HG03025 (cell line): ENCODE data around the gene GPN2.
"Not testable (repeated sequence)": the region's sequence is repeated elsewhere in the genome, so short reads cannot be mapped to it uniquely, and the experiment has no call there.

Source experiments
- ATAC-seq: cut with Tn5 transposase; IDR thresholded peaks from one replicate; pipeline ENCODE4 v1.9.1; 2021; ENCODE audit warnings: mild to moderate bottlenecking, moderate library complexity; ENCODE audit not compliant: unreplicated experiment, low FRiP score

Gene GPN2

GRCh38 chr1:26907071-26907917 lies 17.2 kb upstream of the GPN2 start:
- no peak for ATAC-seq

DNA sequence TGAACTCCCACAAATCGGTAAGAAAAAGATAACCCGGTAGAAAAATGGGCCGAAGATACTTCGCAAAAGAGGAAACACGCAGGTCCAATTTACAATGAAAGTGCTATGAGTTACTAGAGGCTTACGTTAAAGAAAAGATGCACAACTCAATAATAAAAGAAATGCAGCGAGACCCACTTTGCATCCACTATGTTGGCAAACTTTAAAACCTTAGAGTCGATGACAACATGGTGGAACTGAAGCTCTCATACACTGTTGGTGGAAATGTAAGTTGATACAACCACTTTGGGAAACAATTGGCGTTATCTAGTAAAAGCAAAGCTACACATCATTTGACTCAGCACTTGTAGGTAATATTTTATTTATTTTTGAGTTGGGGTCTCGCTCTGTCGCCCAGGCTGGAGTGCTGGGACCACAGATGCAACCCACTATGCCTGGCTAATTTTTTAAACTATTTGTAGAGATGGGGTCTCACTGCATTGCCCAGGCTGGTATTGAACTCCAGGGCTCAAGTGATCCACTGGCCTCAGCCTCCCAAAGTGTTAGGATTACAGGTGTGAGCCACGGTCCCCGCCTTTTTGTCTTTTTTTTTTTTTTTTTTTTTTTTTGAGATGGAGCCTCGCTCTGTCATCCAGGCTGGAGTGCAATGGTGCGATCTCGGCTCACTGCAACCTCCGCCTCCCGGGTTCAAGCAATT lies 10.9 kb upstream of the GPN2 start:
- ATAC-seq: no peak

DNA sequence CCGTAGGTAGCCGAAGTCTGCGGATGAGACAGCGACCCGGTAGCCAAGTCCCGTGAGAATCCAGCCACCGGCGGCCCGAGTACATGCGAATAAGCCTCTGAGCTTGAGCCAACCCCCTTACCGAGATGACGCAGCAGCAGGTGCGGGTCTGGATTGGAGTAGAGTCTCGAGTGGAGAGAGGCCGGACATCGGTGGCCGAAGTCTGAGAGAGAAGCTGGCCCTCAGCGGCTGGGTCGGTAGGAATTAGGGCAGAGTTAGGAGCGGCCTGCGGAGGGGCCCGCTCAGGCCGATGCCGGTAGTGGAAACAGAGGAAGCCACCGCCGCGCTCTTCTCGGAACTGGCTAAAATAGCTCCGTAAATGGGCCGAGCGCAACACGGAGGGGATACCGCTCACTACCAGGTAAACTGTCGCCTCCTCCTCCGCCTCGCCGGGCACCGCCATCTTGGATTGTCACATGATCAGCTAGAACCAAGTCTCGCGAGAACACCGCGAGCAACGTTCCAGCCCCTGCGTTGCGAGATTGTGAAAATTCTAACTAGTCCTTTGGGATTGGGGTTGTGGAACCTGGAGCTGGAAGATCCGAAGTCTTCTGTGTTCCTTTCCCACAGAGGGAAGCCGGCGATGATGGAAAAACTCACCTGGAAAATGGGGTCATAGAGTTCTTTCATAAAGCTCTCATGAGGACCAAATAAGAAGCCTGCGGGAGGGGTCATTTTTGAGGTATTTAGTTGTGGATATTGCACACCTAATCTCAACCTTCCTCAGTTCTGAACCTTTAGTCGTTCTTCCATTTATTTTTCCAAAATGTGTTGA lies 10.1 kb upstream of the GPN2 start, which contains the start of gene GPATCH3:
GPATCH3 (minus strand) TSS at position 467 of the 814 bp plus-strand sequence; CDS start at position 442, 25 bp downstream.
- ATAC-seq: no peak

DNA sequence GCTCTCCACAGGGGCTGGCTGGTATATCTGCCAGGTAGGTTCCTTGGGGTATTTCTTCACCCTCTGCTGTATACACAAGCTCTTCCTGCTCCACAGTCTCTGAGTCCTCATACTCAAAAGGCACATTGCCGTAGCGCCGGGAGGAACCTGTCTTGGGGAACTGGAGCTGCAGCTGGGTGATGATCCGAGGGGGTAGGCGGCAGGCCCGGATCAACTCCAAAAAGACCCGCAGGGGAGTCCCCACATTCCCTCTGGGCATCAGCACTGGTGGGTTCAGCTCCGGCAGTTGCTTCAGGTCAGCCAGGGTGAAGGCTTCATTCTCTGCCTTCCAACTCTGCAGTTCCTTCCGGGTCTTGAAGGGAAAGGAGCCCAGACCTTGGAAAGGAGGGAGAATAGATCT lies 7.3 kb upstream of the GPN2 start:
- ATAC-seq: no peak

- ATAC-seq: no peak
Measured at GRCh38 chr1:26894263-26894662, 4.2 kb upstream of the GPN2 start.

GRCh38 chr1:26890467-26890796 lies 349 bp upstream of the GPN2 start:
- ATAC-seq: peak; percentile 10

DNA sequence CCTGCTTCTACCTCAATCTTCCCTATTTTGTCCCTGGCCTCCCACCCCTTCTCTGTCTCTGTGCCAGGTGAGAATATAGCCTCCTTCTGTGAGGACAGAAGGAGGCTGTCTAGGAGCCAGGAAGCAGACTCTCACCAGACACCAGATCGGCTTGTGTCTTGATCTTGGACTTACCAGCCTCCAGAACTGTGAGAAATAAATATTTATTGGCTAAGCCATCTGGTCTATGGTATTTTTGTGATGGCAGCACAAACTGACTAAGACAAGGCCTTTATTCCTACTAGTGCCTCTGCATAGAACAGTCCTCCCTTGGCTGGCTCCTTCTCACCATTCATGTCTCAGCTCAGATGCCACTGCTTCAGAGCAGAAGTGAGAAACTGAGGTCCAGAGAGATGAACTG lies 1.9 kb downstream of the GPN2 start:
- no peak for ATAC-seq

- ATAC-seq: no peak
Measured at GRCh38 chr1:26887125-26887524, 3.0 kb downstream of the GPN2 start.

- ATAC-seq: no peak
Measured at GRCh38 chr1:26882696-26883463, 7.2 kb downstream of the GPN2 start.

GRCh38 chr1:26881611-26882010 lies 8.5 kb downstream of the GPN2 start:
- ATAC-seq: not testable (repeated sequence)

DNA sequence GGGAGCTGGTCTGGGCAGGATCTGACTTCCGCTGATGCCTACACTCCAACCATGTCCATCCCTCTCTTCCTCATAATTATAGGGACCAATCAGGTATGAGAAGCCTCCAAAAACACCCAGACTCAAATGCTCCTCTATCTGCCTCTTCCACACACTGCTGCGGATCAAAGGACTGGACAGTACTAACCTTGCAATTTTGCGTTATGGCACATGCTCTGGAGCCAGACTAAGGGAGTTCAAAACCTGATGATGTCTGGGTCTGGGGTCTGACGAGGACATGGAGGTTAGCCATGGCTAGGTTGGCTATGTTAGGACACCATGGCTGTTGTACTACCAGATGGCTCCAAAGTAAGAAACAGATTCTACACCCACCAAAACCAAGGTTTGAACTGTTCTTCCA lies 10.3 kb downstream of the GPN2 start:
- no peak for ATAC-seq

GRCh38 chr1:26877326-26877725 lies 12.8 kb downstream of the GPN2 start:
- no peak for ATAC-seq

GRCh38 chr1:26874896-26875295 lies 15.2 kb downstream of the GPN2 start:
- ATAC-seq: no peak

GRCh38 chr1:26873097-26873496 lies 17.0 kb downstream of the GPN2 start:
- not testable (repeated sequence) for ATAC-seq

DNA sequence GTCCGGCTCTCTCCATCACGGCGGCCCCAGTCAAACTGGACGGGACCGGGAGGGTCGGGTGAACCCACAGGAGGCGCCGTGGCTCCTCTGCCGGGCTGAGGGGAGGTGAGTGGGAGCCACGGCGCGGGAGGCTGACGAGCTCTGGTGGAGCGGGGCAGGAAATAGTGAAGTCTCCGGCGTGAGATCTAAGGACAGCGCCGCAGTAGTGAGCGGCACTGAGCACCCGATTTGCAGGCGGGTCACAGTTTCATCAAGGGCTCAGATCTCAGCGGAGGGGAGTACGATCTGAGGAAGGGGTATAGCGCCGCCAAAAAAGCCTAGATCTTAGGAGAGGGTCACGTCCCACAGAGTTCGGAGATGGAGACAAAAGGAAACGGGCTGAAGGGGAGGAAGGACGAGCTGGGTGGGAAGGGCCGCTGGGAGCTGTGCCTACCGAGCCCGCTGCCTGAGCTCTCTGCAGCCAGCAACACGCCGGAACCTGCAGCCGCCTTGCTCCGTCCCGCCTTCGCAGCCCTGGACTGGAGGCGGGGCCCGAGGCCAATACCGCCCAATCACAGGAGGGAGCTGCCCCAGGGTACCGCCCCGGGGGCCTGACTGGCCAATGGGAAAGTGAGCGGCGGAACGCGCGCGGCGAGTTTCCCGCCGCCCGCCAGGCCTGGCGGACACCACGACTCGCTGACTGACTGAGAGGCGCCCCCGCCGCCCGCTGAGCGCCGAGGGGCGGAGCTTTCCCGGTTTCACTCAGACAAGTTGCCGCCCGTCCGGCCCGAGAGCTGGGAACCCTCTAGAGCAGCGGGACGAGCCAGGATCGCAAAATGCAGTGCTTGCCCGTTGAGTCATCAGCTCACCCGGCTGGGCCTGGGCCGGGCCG lies 25.2 kb downstream of the GPN2 start:
- ATAC-seq: peak; percentile 69

DNA sequence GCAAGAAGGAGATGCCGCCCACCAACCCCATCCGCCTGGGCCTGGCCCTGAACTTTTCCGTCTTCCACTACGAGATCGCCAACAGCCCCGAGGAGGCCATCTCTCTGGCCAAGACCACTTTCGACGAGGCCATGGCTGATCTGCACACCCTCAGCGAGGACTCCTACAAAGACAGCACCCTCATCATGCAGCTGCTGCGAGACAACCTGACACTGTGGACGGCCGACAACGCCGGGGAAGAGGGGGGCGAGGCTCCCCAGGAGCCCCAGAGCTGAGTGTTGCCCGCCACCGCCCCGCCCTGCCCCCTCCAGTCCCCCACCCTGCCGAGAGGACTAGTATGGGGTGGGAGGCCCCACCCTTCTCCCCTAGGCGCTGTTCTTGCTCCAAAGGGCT lies 26.4 kb downstream of the GPN2 start:
- no peak for ATAC-seq

GRCh38 chr1:26862781-26863684 lies 27.1 kb downstream of the GPN2 start, which contains the start of gene SFN:
Gene SFN, plus strand, starts transcription at chr1:26863149. Its CDS starts 64 bp downstream, at chr1:26863213.
- no peak for ATAC-seq

- no peak for ATAC-seq
Measured at GRCh38 chr1:26861889-26862378, 28.1 kb downstream of the GPN2 start.
